H1 (cell line): Measurements from ENCODE around the gene RPL19. TPM values are rescaled to one million over a fixed set of nuclear protein-coding genes. Genes with fewer than 3 reads are reported as not detected.
A peak's percentile ranks its signal among the peaks of the same experiment; 100 is the strongest.

Source experiments
- CTCF ChIA-PET: fragments of 300-600 bp; sonication (Branson Sonifier 250); formaldehyde crosslinking; loops from one replicate; lab custom pipeline; 2021; ENCODE audit not compliant: partially characterized antibody; lab: Charles Lee
- POLR2A ChIA-PET: fragments of 300-600 bp; sonication (Branson Sonifier 250); formaldehyde crosslinking; loops from one replicate; lab custom pipeline; 2021; ENCODE audit warnings: inconsistent platforms; ENCODE audit not compliant: partially characterized antibody; lab: Charles Lee
- DNase-seq, 2 experiments: peaks; one replicate each; pipeline versions ENCODE4 v3.0.0 to v3.0.0-alpha.2; 2010 to 2022; ENCODE audit warnings: low spot score in 2 of 2, low read depth in 1 of 2, mixed read lengths in 1 of 2
- FAIRE-seq: peaks from 2 replicates; lab custom pipeline; 2011; peaks lifted over from hg19 to GRCh38; lab: Jason Lieb, UNC
- H2AFZ ChIP-seq: 2 replicates; pipeline ENCODE4 v1.8.1; 2012; ENCODE audit warnings: low read length, inconsistent platforms
- H2AK5ac ChIP-seq: 2 replicates; pipeline ENCODE4 v1.6.1; 2013; ENCODE audit warnings: low read depth, low read length
- H2BK120ac ChIP-seq: replicated peaks from 2 replicates; pipeline ENCODE3; 2013; ENCODE audit warnings: low read depth, low read length, inconsistent platforms
- H2BK12ac ChIP-seq: 2 replicates; pipeline ENCODE4 v1.6.1; 2013; ENCODE audit warnings: low read depth, low read length
- H2BK15ac ChIP-seq: 2 replicates; pipeline ENCODE4 v1.6.1; 2013; ENCODE audit warnings: low read length
- H2BK20ac ChIP-seq: 2 replicates; pipeline ENCODE4 v1.6.1; 2013; ENCODE audit warnings: low read length
- H2BK5ac ChIP-seq: 2 replicates; pipeline ENCODE4 v1.6.1; 2013; ENCODE audit warnings: low read depth, low read length
- H3K14ac ChIP-seq: 2 replicates; pipeline ENCODE4 v1.6.1; 2013; ENCODE audit warnings: inconsistent platforms; ENCODE audit not compliant: insufficient read length
- H3K18ac ChIP-seq: 2 replicates; pipeline ENCODE4 v1.6.1; 2013; ENCODE audit warnings: low read length; ENCODE audit errors: extremely low read depth
- H3K23ac ChIP-seq: 2 replicates; pipeline ENCODE4 v1.6.1; 2013; ENCODE audit warnings: inconsistent platforms; ENCODE audit not compliant: insufficient read length
- H3K23me2 ChIP-seq: 2 replicates; pipeline ENCODE4 v1.6.1; 2013; ENCODE audit warnings: low read depth, low read length
- H3K27ac ChIP-seq: 2 replicates; pipeline ENCODE4 v1.6.1; 2011; ENCODE audit warnings: low read depth, low read length, inconsistent platforms
- H3K27me3 ChIP-seq, 4 experiments: replicated peaks in 1 of 4; 1 replicate in 1 of 4; 2 replicates in 3 of 4; pipeline versions ENCODE4 v1.6.1 to v1.8.1; 2011 to 2013; ENCODE audit warnings: low read length in 3 of 4, mild to moderate bottlenecking in 3 of 4, inconsistent platforms in 2 of 4, mixed read lengths in 2 of 4, moderate library complexity in 1 of 4; ENCODE audit not compliant: control insufficient read depth in 3 of 4, insufficient read depth in 3 of 4; ENCODE audit errors: extremely low read depth in 1 of 4
- H3K36me3 ChIP-seq, 4 experiments: 2 replicates each; pipeline versions ENCODE4 v1.6.1 to v1.8.1; 2011 to 2013; ENCODE audit warnings: mild to moderate bottlenecking in 4 of 4, low read length in 3 of 4, moderate library complexity in 2 of 4, control low read depth in 1 of 4, inconsistent platforms in 1 of 4; ENCODE audit not compliant: insufficient read depth in 4 of 4, control insufficient read depth in 2 of 4
- H3K4ac ChIP-seq: replicated peaks from 2 replicates; pipeline ENCODE3; 2013; ENCODE audit warnings: low read length, low read depth, mixed read lengths, inconsistent platforms; ENCODE audit not compliant: insufficient read length
- H3K4me1 ChIP-seq, 4 experiments: replicated peaks in 1 of 4; 1 replicate in 1 of 4; 2 replicates in 3 of 4; pipeline versions ENCODE4 v1.6.1 to v1.8.1; 2011 to 2013; ENCODE audit warnings: low read length in 3 of 4, inconsistent platforms in 2 of 4, mixed read lengths in 1 of 4; ENCODE audit not compliant: insufficient read depth in 4 of 4, control insufficient read depth in 3 of 4
- H3K4me2 ChIP-seq, 2 experiments: 2 replicates each; pipeline versions ENCODE4 v1.6.1 to v1.8.1; 2011 to 2013; ENCODE audit warnings: low read depth in 2 of 2, low read length in 2 of 2, control low read depth in 1 of 2, inconsistent platforms in 1 of 2, mild to moderate bottlenecking in 1 of 2; ENCODE audit not compliant: insufficient read depth in 1 of 2
- H3K4me3 ChIP-seq, 4 experiments: fragments of 200-600, 300-600 bp in 1 of 4; sonication (generic), shearing (Covaris generic), sonication (Bioruptor Twin) in 1 of 4; 2 replicates each; pipeline versions ENCODE4 v1.5.1 to v1.8.1; 2011 to 2016; ENCODE audit warnings: low read length in 4 of 4, low read depth in 3 of 4, control low read depth in 2 of 4, inconsistent platforms in 2 of 4, mild to moderate bottlenecking in 2 of 4, mixed read lengths in 1 of 4, moderate library complexity in 1 of 4; ENCODE audit not compliant: insufficient read depth in 2 of 4; ENCODE audit errors: extremely low read depth in 1 of 4
- H3K56ac ChIP-seq: replicated peaks from 2 replicates; pipeline ENCODE3; 2013; ENCODE audit warnings: low read depth, mild to moderate bottlenecking, mixed read lengths, low read length, inconsistent platforms; ENCODE audit not compliant: insufficient read length
- H3K79me1 ChIP-seq: 2 replicates; pipeline ENCODE4 v1.6.1; 2013; ENCODE audit warnings: low read depth, low read length, control low read depth
- H3K79me2 ChIP-seq, 2 experiments: 2 replicates each; pipeline versions ENCODE4 v1.6.1 to v1.8.1; 2012 to 2013; ENCODE audit warnings: low read length in 2 of 2, mild to moderate bottlenecking in 2 of 2, inconsistent platforms in 1 of 2; ENCODE audit not compliant: insufficient read depth in 2 of 2, control insufficient read depth in 1 of 2
- H3K9ac ChIP-seq, 4 experiments: replicated peaks in 1 of 4; 1 replicate in 1 of 4; 2 replicates in 3 of 4; pipeline versions ENCODE4 v1.6.1 to v1.8.1; 2011 to 2013; ENCODE audit warnings: low read depth in 3 of 4, low read length in 3 of 4, control low read depth in 2 of 4, mild to moderate bottlenecking in 2 of 4, moderate library complexity in 2 of 4, inconsistent platforms in 1 of 4; ENCODE audit errors: extremely low read depth in 1 of 4
- H3K9me3 ChIP-seq, 2 experiments: 2 replicates each; pipeline versions ENCODE4 v1.6.1 to v1.8.1; 2012 to 2013; ENCODE audit warnings: mild to moderate bottlenecking in 2 of 2, moderate library complexity in 2 of 2, control low read depth in 1 of 2, inconsistent platforms in 1 of 2, low read depth in 1 of 2, low read length in 1 of 2, mixed read lengths in 1 of 2; ENCODE audit not compliant: insufficient read depth in 2 of 2
- H4K20me1 ChIP-seq, 2 experiments: replicated peaks in 1 of 2; 2 replicates each; pipeline versions ENCODE3 to v1.8.1; 2011 to 2013; ENCODE audit warnings: inconsistent platforms in 2 of 2, low read length in 2 of 2, mild to moderate bottlenecking in 1 of 2; ENCODE audit not compliant: insufficient read depth in 2 of 2, control insufficient read depth in 1 of 2
- H4K5ac ChIP-seq: 2 replicates; pipeline ENCODE4 v1.6.1; 2013; ENCODE audit warnings: low read length, low read depth, mixed read lengths, inconsistent platforms; ENCODE audit not compliant: insufficient read length
- H4K8ac ChIP-seq: 2 replicates; pipeline ENCODE4 v1.8.0; 2013; ENCODE audit warnings: mild to moderate bottlenecking, moderate library complexity, low read length, inconsistent platforms; ENCODE audit not compliant: insufficient read depth; ENCODE audit errors: extremely low read depth
- H4K91ac ChIP-seq: replicated peaks from 2 replicates; pipeline ENCODE3; 2013; ENCODE audit warnings: low read length, mixed read lengths, inconsistent platforms; ENCODE audit not compliant: insufficient read length
- HDAC2 ChIP-seq, 2 experiments: fragments of 300-600 bp in 1 of 2; sonication (generic) in 1 of 2; IDR thresholded peaks; 2 replicates each; pipeline ENCODE4 v1.6.1; 2011 to 2012; ENCODE audit warnings: low read depth in 2 of 2, low read length in 2 of 2, mild to moderate bottlenecking in 2 of 2, moderate library complexity in 2 of 2, borderline replicate concordance in 1 of 2, inconsistent platforms in 1 of 2
- PHF8 ChIP-seq: fragments of 200-600 bp; sonication (generic); conservative IDR thresholded peaks from 2 replicates; pipeline ENCODE4 v1.7.1; 2012; ENCODE audit warnings: low read depth, mild to moderate bottlenecking, inconsistent platforms, low read length, moderate library complexity
- SIX5 ChIP-seq: IDR thresholded peaks from 2 replicates; pipeline ENCODE4 v1.6.1; 2011; ENCODE audit warnings: mild to moderate bottlenecking, low read depth, low read length
- WGBS, 2 experiments: shearing (Covaris generic) in 1 of 2; methylation state at CpG; one replicate each; pipeline versions ENCODE4 v1.1.6 to v1.1.7; 2013 to 2015; ENCODE audit warnings: low lambda C conversion rate in 2 of 2, mixed read lengths in 2 of 2, inconsistent platforms in 1 of 2, low coverage in 1 of 2, missing lambda C conversion rate in 1 of 2; ENCODE audit not compliant: insufficient replicate concordance in 2 of 2, insufficient coverage in 1 of 2, insufficient read length in 1 of 2; ENCODE audit errors: extremely low coverage in 1 of 2, missing lambda C conversion rate in 1 of 2; 5-methylcytosine and 5-hydroxymethylcytosine counted together
- polyA plus RNA-seq, 7 experiments: library from polyadenylated mRNA; depleted of rRNA in 3 of 7; stranded (reverse) in 5 of 7; unstranded in 2 of 7; fragments of >200 nt in 5 of 7; fragments of 200-250 nt in 2 of 7; gene quantifications; 1 replicate in 5 of 7; 2 replicates in 1 of 7; 4 replicates in 1 of 7; pipeline versions ENCODE4 v1.2.1 to v1.2.3, GENCODE V29; 2011 to 2013; ENCODE audit warnings: missing spikeins in 2 of 7, mixed read lengths in 2 of 7
- total RNA-seq: library from RNA; stranded (reverse); fragmentation: NEBNext Ultra II Directional; extraction: Animal tissue kit (Norgen Biotek cat#: 25700); gene quantifications from 2 replicates; pipeline ENCODE4 v1.2.1, GENCODE V29; 2021

RPL19 gene
- total and polyA plus RNA-seq, 2 of the 8 experiments (the other 6 are each of a cell fraction or from before 2014, with no cell fraction given), result 2,108 to 2,182 TPM

- 39% methylated on average over 15 of the region's 16 CpGs; no CpG with 5 or more reads in 1 of the 2 experiments for WGBS, 2 experiments
- H2BK12ac ChIP-seq, result 0 out of 2 replicates have a peak overlapping the region, but pooled peaks have one; percentile 40
- peaks cover 2% of the 10 kb centered on the region; the same call in 1 of the 2 replicates for H3K23me2 ChIP-seq
- no peak overlapping the region for H2AK5ac ChIP-seq
- H3K9ac ChIP-seq, result no peak overlapping the region; a peak in 2 of 7 replicates
- no peak overlapping the region for H3K18ac ChIP-seq
- peak overlapping the region; percentile 39 to 43; a peak in 2 of 4 replicates for H3K4me2 ChIP-seq
- no peaks in the 10 kb centered on the region for H3K9me3 ChIP-seq
- H3K23ac ChIP-seq, result no peak overlapping the region
- peaks cover 0 to 15% (median 5%) of the 10 kb centered on the region in 4 experiments; a peak in 6 of 7 replicates for H3K4me1 ChIP-seq
- no peak overlapping the region for H3K56ac ChIP-seq
- H2BK20ac ChIP-seq, result no peak overlapping the region
- H3K27me3 ChIP-seq, result no peaks in the 10 kb centered on the region
- peak overlapping the region; percentile 94; the same call in 1 of the 2 replicates for H2BK15ac ChIP-seq
- no peak overlapping the region for H2BK5ac ChIP-seq
- H4K91ac ChIP-seq, result peak overlapping the region; percentile 63
- no peaks in the 10 kb centered on the region for H3K79me1 ChIP-seq
- no peak overlapping the region for H2BK120ac ChIP-seq
- H3K4me3 ChIP-seq, result no peak overlapping the region
- POLR2A ChIA-PET, result interaction anchor here (0.7 to 1.9 kb wide), 5 partner anchors 30 to 39 kb away, joined by 4 to 6 read pairs (median 4); partner anchors contain the start of gene RPL19
- no peak overlapping the region for H3K14ac ChIP-seq
- no peaks in the 10 kb centered on the region for H4K20me1 ChIP-seq
- no peak overlapping the region for H3K27ac ChIP-seq
- CTCF ChIA-PET, result interaction anchor here (0.6 to 22.6 kb wide), 21 partner anchors 0 to 419 kb away, joined by 3 to 982 read pairs (median 3); partner anchors contain the start of genes ARL5C, CACNB1, PLXDC1 and RPL19
- H3K4ac ChIP-seq, result peak overlapping the region; percentile 40
- H3K36me3 ChIP-seq, result no peaks in the 10 kb centered on the region
- peak overlapping the region; percentile 4 for H4K5ac ChIP-seq
- FAIRE-seq (peak; percentile 13), DNase-seq (peak in 1 of 2 experiments; percentile 94)
- H4K8ac ChIP-seq, result peak overlapping the region; percentile 9; the same call in 1 of the 2 replicates
- H2AFZ ChIP-seq, result no peak overlapping the region
- no peaks in the 10 kb centered on the region for H3K79me2 ChIP-seq
- TF ChIP-seq HDAC2 (IDR thresholded peaks at IDR 0.05; ENCODE audit: borderline replicate concordance in 1 of 2, low read depth in 2 of 2, low read length in 2 of 2), result peak; percentile 63 to 82; a peak in 2 of 4 replicates
- TF ChIP-seq SIX5, result no peak
- no peak for TF ChIP-seq PHF8
These were observed 39.7 kb downstream of the RPL19 start for GRCh38 chr17:39239640-39240314.
